Measurements from ENCODE around the gene NOC2L. TPM values are rescaled to one million over a fixed set of nuclear protein-coding genes. Genes with fewer than 3 reads are reported as not detected.
A peak's percentile ranks its signal among the peaks of the same experiment; 100 is the strongest.
"Not testable (repeated sequence)": the region's sequence is repeated elsewhere in the genome, so short reads cannot be mapped to it uniquely, and the experiment has no call there.

Gene NOC2L
- total and polyA plus RNA-seq, 7 experiments from 2014 or later: 46.6 to 88.3 (median 67.9) TPM

- Mint-ChIP-seq H3K36me3 (peaks cover 0 to 7% (median 0%) of the 10 kb centered on the region in 5 donors), H3K9me3 (peaks cover 0 to 10% (median 8%) of the 10 kb centered on the region in 11 donors), H3K4me3 (peak overlapping the region in 4 of 10 donors; percentile 33 to 61 (median 50)), H3K4me1 (peaks cover 10 to 28% (median 17%) of the 10 kb centered on the region in 7 donors), H3K27ac (no peak overlapping the region), H3K27me3 (peaks cover 26 to 52% (median 39%) of the 10 kb centered on the region in 5 donors)
- ChIA-PET POLR2A (no interaction called here), CTCF (no interaction called here)
- H3K27me3 ChIP-seq (ENCODE audit: control insufficient read depth in 2 of 2, insufficient read depth in 2 of 2, low read length in 2 of 2): peaks cover 1 to 3% of the 10 kb centered on the region in 2 donors
- peaks cover 0 to 7% (median 0%) of the 10 kb centered on the region in 3 experiments for H3K9me3 ChIP-seq (ENCODE audit: control insufficient read depth in 2 of 3, low read length in 3 of 3)
- H3K4me1 ChIP-seq (ENCODE audit: control insufficient read depth in 2 of 2, insufficient read depth in 2 of 2, low read length in 2 of 2): peaks cover 0 to 18% of the 10 kb centered on the region in 2 donors
- ATAC-seq (no peak), DNase-seq (no peak)
- no peaks in the 10 kb centered on the region for H3K36me3 ChIP-seq (ENCODE audit: control insufficient read depth in 2 of 3, insufficient read depth in 3 of 3, low read length in 3 of 3)
- intact Hi-C loops (cut with micrococcal nuclease): no loop called here
- H3K4me3 ChIP-seq (ENCODE audit: low read length): no peak overlapping the region
- H3K27ac ChIP-seq (ENCODE audit: low read depth, low read length): no peak overlapping the region
Measured at GRCh38 chr1:902802-903201, 56.3 kb downstream of the NOC2L start.

GRCh38 chr1:901108-901859 lies 57.8 kb downstream of the NOC2L start:
- Mint-ChIP-seq H3K4me3 (peak overlapping the region in 1 of 10 donors; percentile 9), H3K36me3 (peaks cover 0 to 7% (median 0%) of the 10 kb centered on the region in 5 donors), H3K27ac (no peak overlapping the region), H3K4me1 (peaks cover 10 to 28% (median 17%) of the 10 kb centered on the region in 7 donors), H3K9me3 (peaks cover 0 to 21% (median 11%) of the 10 kb centered on the region in 11 donors), H3K27me3 (peaks cover 32 to 52% (median 38%) of the 10 kb centered on the region in 5 donors)
- H3K9me3 ChIP-seq (ENCODE audit: control insufficient read depth in 2 of 3, low read length in 3 of 3): peaks cover 0 to 8% (median 0%) of the 10 kb centered on the region in 3 experiments
- CTCF ChIA-PET: interaction anchor here (1.0 kb wide), 1 partner anchor 75 kb away, joined by 3 read pairs; no protein-coding TSS in a partner anchor
- H3K27ac ChIP-seq (ENCODE audit: low read depth, low read length): no peak overlapping the region
- peaks cover 0 to 18% of the 10 kb centered on the region in 2 donors for H3K4me1 ChIP-seq (ENCODE audit: control insufficient read depth in 2 of 2, insufficient read depth in 2 of 2, low read length in 2 of 2)
- peaks cover 3 to 4% of the 10 kb centered on the region in 2 donors for H3K27me3 ChIP-seq (ENCODE audit: control insufficient read depth in 2 of 2, insufficient read depth in 2 of 2, low read length in 2 of 2)
- ATAC-seq (no peak), DNase-seq (no peak)
- POLR2A ChIA-PET: interaction anchor here (1.0 kb wide), 1 partner anchor 38 kb away, joined by 3 read pairs; no protein-coding TSS in a partner anchor
- H3K4me3 ChIP-seq (ENCODE audit: low read length): no peak overlapping the region
- H3K36me3 ChIP-seq (ENCODE audit: control insufficient read depth in 2 of 3, insufficient read depth in 3 of 3, low read length in 3 of 3): no peaks in the 10 kb centered on the region
- intact Hi-C loops (cut with micrococcal nuclease): no loop called here

GRCh38 chr1:899636-900317 lies 59.3 kb downstream of the NOC2L start:
- Mint-ChIP-seq H3K4me3 (peak overlapping the region in 1 of 10 donors; percentile 36), H3K27ac (no peak overlapping the region), H3K36me3 (peaks cover 0 to 7% (median 0%) of the 10 kb centered on the region in 5 donors), H3K27me3 (peaks cover 34 to 50% (median 39%) of the 10 kb centered on the region in 5 donors), H3K4me1 (peaks cover 6 to 20% (median 10%) of the 10 kb centered on the region in 7 donors), H3K9me3 (peaks cover 0 to 21% (median 11%) of the 10 kb centered on the region in 11 donors)
- Histone ChIP-seq H3K9me3 (ENCODE audit: control insufficient read depth in 2 of 3, low read length in 3 of 3) (peaks cover 0 to 8% (median 0%) of the 10 kb centered on the region in 3 experiments), H3K4me3 (ENCODE audit: low read length) (no peak overlapping the region), H3K36me3 (ENCODE audit: control insufficient read depth in 2 of 3, insufficient read depth in 3 of 3, low read length in 3 of 3) (no peaks in the 10 kb centered on the region), H3K27me3 (ENCODE audit: control insufficient read depth in 2 of 2, insufficient read depth in 2 of 2, low read length in 2 of 2) (peaks cover 3 to 4% of the 10 kb centered on the region in 2 donors), H3K27ac (ENCODE audit: low read depth, low read length) (no peak overlapping the region), H3K4me1 (ENCODE audit: control insufficient read depth in 2 of 2, insufficient read depth in 2 of 2, low read length in 2 of 2) (peaks cover 0 to 10% of the 10 kb centered on the region in 2 donors)
- ChIA-PET CTCF (no interaction called here), POLR2A (no interaction called here)
- DNase-seq: no peak
- intact Hi-C loops (cut with micrococcal nuclease): no loop called here
- ATAC-seq: no peak

GRCh38 chr1:897951-898350 lies 61.1 kb downstream of the NOC2L start:
- CTCF ChIA-PET; H3K4me3 ChIP-seq (ENCODE audit: low read length); H3K27me3 ChIP-seq (ENCODE audit: control insufficient read depth in 2 of 2, insufficient read depth in 2 of 2, low read length in 2 of 2); H3K9me3 ChIP-seq (ENCODE audit: control insufficient read depth in 2 of 3, low read length in 3 of 3); ATAC-seq; H3K4me1 ChIP-seq (ENCODE audit: control insufficient read depth in 2 of 2, insufficient read depth in 2 of 2, low read length in 2 of 2); DNase-seq; H3K27ac ChIP-seq (ENCODE audit: low read depth, low read length); H3K36me3 ChIP-seq (ENCODE audit: control insufficient read depth in 2 of 3, insufficient read depth in 3 of 3, low read length in 3 of 3); intact Hi-C loops (cut with micrococcal nuclease); H3K36me3 Mint-ChIP-seq: not testable (repeated sequence)
- Mint-ChIP-seq H3K4me3 (peak overlapping the region in 5 of 10 donors; percentile 37 to 78 (median 56)), H3K9me3 (peaks cover 0 to 21% (median 11%) of the 10 kb centered on the region in 11 donors), H3K27me3 (peaks cover 37 to 50% (median 45%) of the 10 kb centered on the region in 5 donors), H3K4me1 (peaks cover 4 to 20% (median 10%) of the 10 kb centered on the region in 7 donors), H3K27ac (peak overlapping the region in 3 of 9 donors; percentile 23 to 74 (median 56))
- POLR2A ChIA-PET: interaction anchor here (0.6 kb wide), 2 partner anchors 14 to 930 kb away, joined by 3 read pairs; no protein-coding TSS in a partner anchor

- Mint-ChIP-seq H3K4me3 (no peak overlapping the region), H3K9me3 (peaks cover 0 to 21% (median 11%) of the 10 kb centered on the region in 11 donors), H3K4me1 (peaks cover 4 to 20% (median 10%) of the 10 kb centered on the region in 7 donors), H3K27ac (no peak overlapping the region), H3K27me3 (peaks cover 37 to 50% (median 45%) of the 10 kb centered on the region in 5 donors), H3K36me3 (peaks cover 0 to 7% (median 0%) of the 10 kb centered on the region in 5 donors)
- CTCF ChIA-PET: no interaction called here
- POLR2A ChIA-PET: interaction anchor here (0.6 kb wide), 2 partner anchors 15 to 930 kb away, joined by 3 read pairs; no protein-coding TSS in a partner anchor
- DNase-seq: no peak
- Histone ChIP-seq H3K36me3 (ENCODE audit: control insufficient read depth in 2 of 3, insufficient read depth in 3 of 3, low read length in 3 of 3) (no peaks in the 10 kb centered on the region), H3K4me3 (ENCODE audit: low read length) (no peak overlapping the region), H3K9me3 (ENCODE audit: control insufficient read depth in 2 of 3, low read length in 3 of 3) (peaks cover 0 to 8% (median 0%) of the 10 kb centered on the region in 3 experiments), H3K27ac (ENCODE audit: low read depth, low read length) (no peak overlapping the region), H3K4me1 (ENCODE audit: control insufficient read depth in 2 of 2, insufficient read depth in 2 of 2, low read length in 2 of 2) (peaks cover 0 to 10% of the 10 kb centered on the region in 2 donors), H3K27me3 (ENCODE audit: control insufficient read depth in 2 of 2, insufficient read depth in 2 of 2, low read length in 2 of 2) (peaks cover 0 to 4% of the 10 kb centered on the region in 2 donors)
- intact Hi-C loops (cut with micrococcal nuclease): no loop called here
- no peak for ATAC-seq
Measured at GRCh38 chr1:897226-897625, 61.8 kb downstream of the NOC2L start.
